Islet precursor cell (in vitro differentiated cells): ENCODE results near the gene CCDC24.

Experiments
- DNase-seq: peaks from one replicate; pipeline ENCODE4 v3.0.0-alpha.2; 2018

CCDC24 gene

DNA sequence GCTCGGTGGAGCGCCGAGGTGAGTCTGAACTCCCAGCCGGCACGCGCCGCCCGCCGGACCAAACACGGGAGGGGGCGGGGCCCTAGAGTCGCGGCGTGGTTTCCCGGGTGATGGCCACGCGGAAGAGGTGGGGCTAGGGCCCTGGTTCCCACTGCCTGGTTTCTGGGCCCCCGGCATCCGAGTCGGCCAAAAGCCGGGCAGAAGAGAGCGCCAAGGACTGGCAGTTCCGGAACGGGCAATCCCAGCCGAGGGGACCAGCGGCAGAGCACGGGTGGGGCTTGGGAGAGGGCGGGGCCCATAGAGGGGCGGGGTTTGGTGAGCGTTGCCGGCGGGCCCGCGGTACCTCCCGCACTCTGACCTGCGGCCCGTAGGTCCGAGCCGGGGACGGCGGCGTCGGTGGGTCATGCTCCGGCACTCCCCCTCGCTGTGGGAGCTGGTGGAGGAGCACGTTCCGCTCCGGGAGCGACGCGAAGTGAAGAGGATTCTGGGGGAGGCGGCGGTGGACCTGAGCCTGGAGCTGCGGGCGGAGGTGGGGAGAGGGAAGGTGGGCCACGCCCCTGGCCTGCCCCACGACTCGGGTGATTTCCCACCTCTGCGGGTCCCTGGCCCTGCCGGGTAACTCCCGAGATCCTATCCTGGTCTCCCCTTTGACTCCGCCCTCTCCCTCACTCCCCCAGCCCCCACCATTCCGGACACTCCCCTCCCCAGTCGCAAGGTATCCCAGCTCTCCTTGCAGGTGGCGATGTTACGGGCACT, at the start of gene CCDC24:
Gene CCDC24, plus strand, starts transcription at position 124 of the 756 bp plus-strand sequence. Its CDS starts 280 bp downstream, at position 404.
- peak; percentile 90 for DNase-seq

DNA sequence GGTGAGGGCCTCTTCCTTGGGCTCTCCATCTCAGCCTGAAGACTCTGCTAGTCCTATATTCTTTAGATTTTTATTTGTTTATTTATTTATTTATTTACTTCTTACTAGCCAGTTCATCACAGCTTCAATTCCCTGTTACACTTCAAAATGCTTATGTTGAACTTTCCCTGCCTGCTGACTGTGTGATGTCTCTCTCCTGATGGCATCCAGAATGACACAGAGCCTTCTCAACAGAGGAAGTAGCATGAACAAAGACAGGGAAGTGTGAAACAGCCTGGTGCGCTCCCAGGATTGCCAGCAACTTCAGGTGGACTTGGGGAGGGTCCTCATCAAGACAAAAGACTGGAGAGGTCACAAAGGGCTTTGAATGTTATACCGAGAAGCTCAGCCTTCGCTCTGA, 49.0 kb upstream of the CCDC24 start:
- DNase-seq, result no peak

DNA sequence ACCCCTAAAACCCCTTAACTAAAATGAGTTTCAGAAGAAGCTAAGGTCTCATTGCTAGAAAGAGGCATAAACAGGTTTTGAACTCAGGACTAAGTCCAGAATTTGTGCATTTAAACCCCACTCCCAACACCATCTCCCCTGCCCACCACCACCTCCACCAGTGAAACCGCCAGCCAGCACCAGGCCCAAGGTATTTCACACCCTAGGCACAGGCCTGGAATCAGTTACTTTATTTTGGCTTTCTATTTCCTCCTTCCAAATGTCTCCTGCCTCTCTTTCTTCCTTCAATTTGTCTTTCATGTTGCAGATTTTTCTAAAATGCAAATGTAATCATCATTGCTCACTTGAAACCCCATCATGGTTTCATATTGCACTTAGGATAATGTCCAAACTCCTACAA, 46.5 kb upstream of the CCDC24 start:
- DNase-seq, result no peak

DNA sequence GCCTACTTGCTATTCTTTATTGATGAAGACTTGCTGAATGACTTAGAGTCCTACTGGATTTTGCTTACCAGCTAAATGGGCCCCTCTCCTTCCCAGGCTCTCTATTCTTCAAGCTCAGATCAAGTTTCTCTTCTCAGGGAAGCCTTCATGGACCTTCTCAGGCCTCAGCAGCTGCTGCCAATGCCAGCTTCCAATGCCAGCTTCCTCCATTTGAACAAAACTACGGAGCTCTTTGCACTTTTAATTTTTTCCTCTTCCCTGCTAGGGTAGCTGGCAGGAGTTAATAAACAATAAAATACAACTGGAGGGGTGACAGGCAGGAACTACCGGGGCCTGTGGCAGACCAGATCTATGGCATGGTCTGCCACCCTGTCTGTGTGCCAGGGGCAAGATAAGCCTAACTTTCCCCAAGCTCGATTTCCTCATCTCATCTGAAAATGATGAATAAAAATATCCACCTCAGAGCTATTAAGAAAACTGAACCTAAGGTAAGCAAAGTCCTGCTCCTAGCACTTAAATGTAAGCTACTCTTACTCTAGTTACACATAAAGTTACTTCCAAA, 45.6 kb upstream of the CCDC24 start:
- no peak for DNase-seq

DNA sequence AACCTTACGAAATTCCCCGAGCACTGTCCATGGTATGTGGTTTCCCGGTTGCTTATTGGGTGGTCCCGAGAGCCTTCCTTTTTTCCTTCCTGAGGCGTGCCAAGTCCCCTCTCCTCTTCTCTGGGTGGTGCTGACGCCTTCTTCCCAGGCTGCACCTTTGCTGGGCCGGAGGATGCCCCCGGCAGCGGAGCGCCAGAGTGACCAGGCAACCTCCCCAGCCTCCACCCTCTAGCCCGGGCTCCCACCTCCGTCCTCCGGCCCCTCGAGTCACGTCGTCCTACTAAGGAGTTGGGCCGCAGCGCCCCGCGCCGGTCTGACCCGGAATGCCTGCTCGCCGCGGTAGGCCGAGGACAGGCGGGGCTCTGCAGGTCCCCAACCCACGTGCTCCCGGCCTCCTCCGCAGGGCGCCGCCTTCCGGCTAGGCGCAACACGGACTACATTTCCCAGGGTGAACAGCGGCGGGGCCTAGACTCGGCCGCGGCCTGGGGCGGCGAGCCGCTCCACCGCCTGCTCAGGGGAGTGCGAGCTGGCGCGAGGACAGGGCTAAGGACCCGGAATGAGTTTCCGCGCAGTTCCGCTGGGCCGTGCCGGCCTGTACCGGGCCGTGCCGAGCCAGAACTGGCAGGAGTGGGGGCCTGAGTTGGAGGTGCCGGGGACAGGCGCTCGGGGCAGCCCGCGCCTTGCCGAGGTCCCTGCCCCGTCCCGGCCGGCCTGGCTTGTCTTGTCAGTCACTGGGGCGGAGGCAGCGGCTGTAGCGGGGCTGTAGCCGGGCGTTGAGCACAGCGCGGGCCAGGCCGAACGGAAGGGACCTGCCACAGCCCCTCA, 45.0 kb upstream of the CCDC24 start, which contains the start of gene IPO13:
Gene IPO13, plus strand, starts transcription at position 715 of the 825 bp plus-strand sequence. CDS start 651 bp downstream, outside the sequence.
- peak; percentile 99 for DNase-seq

DNA sequence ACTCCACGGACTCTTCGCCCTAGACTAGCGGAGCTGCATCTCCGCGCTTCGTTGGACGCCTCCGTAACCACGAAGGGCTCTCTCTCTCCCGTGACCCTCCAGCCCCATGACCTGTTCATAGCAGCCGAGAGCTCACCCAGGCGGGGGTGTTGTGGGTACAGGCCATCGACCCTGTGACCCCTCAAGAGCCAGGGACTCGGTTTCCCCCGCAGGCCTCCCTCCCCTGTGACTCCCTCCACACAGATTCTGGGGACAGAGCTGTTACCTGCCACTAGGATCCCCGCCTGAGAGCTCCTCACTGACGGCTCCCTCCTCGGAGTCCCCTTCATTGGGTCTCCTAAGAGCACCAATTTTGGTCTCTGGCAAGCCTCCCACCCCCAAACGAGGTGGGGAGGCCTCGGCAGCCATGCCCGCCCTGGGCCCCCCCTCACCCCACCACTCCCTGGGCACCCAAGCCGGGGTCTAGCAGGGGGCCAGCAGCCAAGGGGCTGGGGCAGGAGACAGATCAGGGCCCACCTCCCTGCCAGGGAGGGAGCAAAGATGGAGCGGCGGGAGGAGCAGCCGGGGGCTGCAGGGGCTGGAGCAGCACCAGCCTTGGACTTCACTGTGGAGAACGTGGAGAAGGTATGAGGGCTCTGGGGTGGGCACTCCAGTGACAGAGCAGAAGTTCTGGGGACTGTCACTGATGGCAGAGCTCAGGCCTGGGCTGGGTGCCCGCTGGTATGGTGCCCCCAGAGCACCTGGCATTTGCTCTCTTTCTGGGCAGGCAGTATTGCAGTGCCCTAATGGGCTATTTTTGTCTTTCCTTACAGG, 44.1 kb upstream of the CCDC24 start:
- no peak for DNase-seq

DNA sequence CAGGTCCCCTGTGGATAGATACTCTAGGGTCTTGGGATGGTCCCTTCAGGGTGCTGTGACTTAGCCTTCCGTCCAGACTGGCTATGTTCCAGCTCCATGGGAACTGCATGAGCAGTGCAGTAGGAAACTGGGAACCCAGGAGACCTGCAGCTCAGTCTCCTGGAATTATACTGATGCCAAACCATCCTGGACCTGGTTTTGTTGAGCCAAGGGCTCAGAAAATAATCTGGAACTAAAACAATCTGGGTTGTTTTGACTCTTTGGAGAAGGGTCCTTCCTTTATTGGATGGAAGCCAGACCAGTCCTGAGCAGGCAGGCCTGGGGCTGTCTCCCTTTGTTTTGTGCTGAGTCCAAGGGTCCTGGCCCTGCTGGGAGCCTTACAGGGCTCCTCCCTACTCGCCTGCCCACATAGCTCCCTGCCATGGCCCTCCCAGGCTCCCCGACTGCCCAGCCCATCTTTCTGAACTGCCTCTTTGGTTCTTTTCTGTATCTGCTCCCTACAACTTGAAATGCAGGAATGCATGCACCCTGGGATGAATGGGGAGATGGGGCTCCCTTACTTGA, 43.4 kb upstream of the CCDC24 start:
- no peak for DNase-seq

DNA sequence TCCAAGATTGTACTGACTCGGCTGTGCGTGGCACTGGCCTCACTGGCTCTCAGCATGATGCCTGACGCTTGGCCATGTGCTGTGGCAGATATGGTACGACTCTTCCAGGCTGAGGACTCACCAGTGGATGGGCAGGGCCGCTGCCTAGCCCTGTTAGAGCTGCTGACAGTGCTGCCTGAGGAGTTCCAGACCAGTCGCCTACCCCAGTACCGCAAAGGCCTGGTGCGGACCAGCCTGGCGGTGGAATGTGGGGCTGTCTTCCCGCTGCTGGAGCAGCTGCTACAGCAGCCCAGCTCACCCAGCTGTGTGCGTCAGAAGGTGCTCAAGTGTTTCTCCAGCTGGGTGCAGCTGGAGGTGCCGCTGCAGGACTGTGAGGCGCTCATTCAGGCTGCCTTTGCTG, 41.7 kb upstream of the CCDC24 start:
- no peak for DNase-seq

DNA sequence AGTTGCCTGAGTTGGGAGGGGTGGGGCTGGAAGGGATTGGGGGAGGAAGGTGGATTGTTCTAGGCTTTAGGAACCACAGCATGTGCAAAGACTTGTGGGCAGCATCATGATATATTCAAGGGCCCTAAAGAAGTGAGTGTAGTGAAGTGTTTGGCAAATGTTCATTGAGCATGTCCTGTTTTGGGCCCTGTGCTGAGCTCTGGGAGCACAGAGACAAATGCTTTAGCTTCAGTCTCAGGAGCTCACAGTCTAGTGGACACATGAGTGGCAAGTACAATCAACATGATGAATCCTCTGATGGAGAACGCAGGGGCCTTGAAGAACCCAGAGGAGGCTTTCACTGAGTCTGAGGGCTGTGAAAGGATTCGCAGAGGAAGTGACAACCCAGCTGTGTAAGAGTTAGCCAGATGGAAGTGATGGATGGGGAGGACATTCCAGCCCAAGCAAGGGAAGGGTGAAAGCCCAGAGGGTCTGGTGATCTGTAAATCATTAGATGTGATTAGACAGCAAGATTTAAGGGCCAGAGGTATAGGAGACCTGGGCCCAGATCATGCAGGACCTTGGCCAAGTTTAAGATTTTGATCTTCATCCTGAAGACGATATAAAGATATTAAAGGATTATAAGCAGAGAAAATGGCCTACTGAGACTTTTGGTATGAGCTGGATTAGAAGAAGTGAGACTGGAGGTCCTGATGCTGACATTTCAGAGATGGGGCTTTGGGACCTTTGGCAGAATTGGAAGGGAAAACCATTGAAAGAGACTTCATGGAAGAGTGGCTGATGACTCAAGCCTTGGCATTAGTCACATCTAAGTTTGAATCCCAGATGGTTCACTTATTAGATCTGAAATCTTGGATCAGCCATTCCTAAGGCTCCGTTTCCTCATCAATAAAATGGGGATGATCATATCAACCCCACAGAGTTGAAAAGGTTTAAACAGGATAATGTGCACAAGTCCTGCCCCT, 40.1 kb upstream of the CCDC24 start:
- no peak for DNase-seq

DNA sequence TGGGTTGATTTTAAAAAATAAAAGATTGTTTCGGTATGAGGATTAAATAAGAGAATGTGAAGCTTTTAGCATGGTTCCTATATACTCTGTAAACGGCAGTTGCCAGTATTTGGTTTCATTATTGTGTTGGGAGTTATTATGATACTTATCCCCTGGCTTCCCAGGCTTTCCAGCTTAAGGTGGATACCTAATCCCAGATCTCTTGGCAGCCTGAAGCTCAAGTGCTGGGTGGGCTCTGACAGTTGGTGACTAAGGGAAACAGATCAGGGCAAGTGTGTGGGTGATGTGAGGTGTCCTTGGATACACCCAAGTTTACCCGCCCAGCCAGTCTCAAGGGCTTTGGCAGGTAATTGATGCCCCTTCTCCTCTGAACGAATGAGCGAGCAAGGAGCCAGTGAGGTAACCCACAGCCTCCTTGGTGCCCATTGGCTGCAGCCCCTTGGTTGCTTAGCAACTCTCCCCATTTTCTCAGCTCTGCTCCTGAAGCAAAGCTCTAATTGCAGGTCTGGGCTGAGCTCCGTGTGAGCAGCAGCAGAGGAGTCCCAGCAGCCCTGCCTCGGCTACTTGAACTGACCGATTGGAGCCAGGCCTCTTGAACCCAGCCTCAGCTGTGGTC, 38.6 kb upstream of the CCDC24 start:
- peak; percentile 89 for DNase-seq

DNA sequence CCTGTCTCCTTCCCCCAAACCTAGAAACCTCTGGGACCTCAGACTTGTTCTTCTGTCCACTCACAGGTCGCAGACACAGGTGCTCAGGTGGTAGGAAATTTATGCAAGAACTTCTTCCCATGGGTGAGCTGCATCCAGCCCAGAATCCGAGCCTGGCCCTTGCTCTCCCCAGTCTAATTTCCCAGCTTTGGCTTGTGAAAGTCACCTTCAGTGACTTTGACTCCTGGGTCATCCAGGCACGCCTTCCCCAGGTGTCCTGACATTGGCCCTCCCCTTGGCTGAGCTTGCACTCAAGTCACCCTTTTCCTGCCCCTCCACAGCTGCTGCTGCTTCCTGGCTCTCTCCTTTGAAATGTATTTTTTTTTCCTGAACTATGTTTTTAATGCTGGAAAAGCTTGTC, 38.0 kb upstream of the CCDC24 start:
- no peak for DNase-seq

DNA sequence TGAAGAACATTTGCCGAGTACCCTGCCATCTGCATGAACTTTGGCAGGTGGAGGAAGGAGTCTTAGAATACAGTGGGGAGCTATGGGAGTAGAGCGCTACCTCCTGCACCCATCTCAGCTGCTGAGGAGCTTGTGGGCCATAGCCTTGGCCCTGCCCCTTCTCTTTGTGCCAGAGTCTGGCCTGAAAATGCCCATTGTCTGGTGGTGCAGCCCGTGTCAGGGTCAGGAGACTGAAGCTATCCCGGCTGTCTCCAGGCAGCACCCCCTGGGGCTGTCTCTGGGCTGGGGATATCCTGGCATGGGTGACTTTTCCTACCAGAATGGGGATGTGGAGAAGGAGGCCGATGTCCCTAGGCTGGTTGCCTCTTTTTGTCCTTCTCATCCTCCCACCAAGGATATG, 37.4 kb upstream of the CCDC24 start:
- DNase-seq, result no peak

DNA sequence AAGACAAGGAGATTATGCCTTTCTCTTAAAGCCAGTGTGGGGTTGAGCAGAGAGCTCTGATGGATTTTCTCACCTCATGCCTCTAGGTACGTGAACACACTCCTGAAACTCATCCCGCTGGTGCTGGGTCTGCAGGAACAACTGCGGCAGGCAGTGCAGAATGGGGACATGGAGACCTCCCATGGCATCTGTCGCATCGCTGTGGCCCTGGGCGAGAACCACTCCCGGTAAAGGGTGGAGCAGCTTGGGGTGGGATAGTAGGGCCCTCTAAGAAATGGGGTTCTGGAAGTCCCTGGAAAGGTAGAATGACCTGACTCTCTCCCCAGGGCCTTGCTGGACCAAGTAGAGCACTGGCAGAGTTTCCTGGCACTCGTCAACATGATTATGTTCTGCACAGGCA, 35.2 kb upstream of the CCDC24 start:
- no peak for DNase-seq

DNA sequence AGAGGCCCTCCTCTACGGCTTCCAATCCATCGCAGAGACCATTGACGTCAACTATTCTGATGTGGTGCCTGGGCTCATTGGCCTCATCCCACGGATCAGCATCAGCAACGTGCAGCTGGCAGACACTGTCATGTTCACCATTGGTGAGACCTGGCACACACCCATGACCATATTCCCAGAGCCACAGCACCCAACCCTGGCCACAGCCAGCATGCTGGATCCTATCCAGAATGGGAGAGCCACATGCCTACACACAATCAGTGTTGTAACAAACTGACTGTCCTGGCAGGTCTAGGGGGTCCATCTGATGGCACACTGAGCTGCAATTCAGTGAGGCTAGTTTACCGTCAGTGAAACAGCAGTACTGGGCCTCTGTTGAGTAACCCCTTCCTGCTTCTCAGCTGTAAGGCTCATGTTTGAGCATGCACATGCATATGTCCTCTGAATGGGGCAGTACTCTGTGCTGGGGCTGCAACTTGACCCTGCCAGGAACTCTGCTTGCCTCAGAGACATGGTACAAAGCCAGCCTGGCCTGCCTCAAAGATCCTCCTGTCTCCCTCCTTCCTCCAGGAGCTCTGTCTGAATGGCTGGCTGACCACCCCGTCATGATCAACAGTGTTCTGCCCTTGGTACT, 33.9 kb upstream of the CCDC24 start:
- DNase-seq, result no peak

DNA sequence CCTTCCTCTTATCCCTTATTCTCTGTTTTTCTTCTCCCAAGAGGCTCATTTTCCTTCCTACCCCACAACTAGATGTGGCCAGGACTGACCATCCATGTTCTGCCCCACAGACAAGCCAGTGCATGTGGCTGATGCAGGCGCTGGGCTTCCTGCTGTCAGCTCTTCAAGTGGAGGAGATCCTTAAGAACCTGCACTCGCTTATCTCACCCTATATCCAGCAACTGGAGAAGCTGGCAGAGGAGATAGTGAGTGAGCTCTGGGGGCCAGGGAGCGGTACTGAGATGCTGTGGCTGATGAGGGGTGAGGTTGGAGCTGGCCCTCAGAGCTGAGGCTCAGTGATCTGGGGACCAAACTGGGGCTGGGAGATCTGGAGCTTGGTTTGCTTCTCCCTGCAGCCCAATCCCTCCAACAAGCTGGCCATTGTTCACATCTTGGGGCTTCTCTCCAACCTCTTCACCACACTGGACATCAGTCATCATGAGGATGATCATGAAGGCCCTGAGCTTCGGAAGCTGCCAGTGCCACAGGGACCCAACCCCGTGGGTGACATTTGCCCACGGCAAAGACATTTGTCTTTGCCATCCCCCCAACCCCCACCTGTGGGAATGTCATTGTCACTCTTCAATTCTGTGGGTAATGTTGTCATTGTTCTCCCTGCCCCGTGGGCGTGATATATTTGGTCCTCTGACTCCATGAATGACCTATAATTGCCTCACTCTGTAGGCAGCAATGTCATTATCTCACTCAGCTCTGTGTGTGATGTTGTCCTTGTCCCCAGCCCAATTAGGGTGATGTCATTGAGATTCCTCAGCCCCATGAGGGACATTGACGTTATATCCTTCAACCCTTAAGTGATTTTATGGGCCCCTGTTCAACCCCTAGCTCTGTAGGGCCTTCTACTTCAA, 32.8 kb upstream of the CCDC24 start:
- DNase-seq, result no peak

DNA sequence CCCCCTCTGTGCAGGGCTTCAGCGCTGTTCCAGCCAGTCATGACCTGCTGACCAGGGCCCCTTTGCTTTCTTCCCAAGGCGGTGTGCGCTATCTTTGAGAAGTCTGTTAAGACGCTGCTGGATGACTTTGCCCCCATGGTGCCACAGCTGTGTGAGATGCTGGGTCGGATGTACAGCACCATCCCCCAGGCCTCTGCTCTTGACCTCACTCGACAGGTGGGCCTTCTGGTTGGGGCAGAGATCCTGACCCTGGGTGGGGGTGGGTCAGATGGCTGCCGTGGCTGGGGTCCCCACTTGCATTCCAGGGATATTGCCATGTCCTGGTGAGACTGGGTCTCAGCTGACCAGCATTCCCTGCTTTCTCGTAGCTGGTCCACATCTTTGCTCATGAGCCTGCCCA, 30.6 kb upstream of the CCDC24 start:
- no peak for DNase-seq

DNA sequence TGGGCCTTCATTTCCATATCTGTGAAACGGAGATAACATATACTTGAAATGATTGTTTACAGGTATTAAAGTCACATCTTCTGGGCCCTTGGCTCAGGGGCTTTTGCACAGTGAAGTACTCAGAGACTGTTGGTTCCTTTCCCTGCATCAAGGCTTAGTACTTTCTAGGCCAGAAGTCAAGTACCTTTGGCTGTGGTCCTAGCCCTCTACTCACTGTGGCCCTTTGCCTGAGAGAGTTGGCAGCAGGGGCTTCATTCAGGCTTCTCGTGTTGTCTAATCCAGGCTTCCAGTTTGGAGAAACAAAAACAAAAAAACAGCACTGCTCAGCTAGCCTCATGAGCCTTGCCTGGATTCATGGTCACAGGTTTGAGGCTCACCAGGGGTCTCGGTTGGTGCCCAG, 29.7 kb upstream of the CCDC24 start:
- DNase-seq, result no peak

DNA sequence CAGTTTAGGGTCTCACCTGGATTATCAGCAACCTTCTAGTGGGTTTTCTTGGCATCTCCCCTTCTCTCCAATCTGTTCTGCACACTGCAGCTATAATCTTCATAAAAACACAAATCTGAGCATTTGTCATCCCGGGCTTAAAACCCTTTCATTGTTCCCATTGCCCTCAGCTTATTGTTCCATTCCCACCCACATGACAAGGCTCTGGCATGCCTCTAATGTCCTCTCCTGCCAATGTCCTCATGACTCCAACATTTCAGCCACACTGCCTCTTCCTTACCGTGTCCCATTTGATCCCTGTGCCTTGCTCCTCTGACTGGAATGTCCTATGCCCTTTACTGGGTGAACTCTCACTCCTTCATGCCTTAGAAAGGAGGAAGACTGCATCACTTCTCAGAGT, 29.1 kb upstream of the CCDC24 start:
- no peak for DNase-seq

DNA sequence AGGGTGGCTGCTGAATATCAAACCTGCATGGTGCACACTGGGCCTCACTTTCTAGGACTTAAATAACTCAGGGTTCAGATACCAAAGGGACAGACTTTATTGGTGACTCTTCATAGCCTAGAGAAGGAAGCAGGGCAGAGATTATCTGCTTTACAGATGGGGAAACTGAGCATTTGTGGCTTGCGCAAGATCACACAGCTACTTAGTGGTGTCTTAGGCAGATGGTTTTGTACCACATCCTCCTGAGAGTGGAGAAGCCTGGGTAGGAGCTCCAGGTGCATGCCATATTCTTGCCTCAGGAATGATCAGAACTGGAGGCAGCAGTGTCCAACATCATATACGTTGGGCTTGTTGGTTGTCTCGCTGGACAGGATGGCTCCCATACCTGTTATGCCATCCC, 28.4 kb upstream of the CCDC24 start:
- DNase-seq, result no peak
